ENCODE data around the gene ARSI.
"Not testable (repeated sequence)": the region's sequence is repeated elsewhere in the genome, so short reads cannot be mapped to it uniquely, and the experiment has no call there.

The ARSI gene

DNA sequence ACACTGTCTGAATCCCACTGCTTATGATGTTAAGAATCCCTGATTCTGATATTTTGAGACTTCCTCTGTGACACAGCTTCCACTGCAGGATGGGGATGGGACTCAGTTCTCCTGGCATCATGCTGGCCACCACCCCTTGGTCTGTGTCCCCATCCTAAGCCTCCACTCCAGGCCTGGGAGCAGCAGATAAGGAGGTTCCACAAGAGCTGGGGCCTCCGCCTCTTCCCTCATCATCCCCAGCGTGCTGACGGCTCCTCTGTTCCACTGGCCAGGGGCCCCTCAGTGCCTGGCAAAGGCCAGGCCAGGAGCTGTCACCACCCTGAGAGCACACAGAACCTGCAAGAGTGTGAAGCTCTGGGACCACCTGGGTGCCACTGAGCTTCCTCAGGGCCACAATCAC lies 53.8 kb downstream of the ARSI start:
- H3K4me3 ChIP-seq (ENCODE audit: low read depth, low read length) = no peak overlapping the region

GRCh38 chr5:150248493-150248892 lies 54.2 kb downstream of the ARSI start:
- not testable (repeated sequence) for H3K4me3 ChIP-seq (ENCODE audit: low read depth, low read length)

DNA sequence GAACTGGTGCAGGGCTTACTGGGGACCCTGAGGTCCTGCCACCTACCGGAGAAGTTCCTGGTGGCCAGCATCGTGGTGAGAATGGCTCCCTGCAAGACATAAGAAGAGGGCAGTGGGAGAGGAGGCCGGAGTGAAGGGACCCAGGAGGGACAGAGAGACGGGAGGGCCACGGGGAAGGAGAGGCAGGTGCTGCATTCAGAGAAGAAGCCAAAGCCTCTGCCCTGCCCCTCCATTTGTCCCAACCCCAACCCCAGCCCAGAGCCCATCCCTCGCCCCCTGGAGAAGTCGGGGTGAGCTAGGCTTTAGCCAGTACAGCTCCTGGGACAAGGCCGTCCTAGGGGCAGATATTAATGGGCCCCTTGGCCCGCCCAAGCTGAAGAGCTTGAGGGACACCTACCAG lies 55.0 kb downstream of the ARSI start:
- H3K4me3 ChIP-seq (ENCODE audit: low read depth, low read length) = no peak overlapping the region

DNA sequence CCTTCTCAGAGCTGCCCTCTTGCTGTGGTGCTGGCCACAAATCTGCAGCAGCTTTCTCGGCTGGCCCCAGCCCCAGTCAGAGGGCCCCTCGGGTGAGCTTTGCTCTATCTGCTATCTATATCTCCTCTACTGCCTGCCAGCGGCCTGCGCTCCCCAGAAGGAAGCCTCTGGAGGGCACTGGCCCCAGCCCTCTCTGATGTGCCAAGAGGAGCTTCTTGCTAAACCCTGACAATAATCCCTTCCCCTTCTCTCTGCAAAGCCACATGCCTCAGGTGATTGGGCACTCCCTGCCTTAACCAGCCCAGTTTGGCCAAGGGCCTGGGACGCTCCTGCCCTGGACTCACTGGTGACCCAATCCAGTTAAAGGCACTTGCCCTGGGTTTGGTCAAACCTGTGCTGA lies 55.9 kb downstream of the ARSI start:
- H3K4me3 ChIP-seq (ENCODE audit: low read depth, low read length) = no peak overlapping the region

DNA sequence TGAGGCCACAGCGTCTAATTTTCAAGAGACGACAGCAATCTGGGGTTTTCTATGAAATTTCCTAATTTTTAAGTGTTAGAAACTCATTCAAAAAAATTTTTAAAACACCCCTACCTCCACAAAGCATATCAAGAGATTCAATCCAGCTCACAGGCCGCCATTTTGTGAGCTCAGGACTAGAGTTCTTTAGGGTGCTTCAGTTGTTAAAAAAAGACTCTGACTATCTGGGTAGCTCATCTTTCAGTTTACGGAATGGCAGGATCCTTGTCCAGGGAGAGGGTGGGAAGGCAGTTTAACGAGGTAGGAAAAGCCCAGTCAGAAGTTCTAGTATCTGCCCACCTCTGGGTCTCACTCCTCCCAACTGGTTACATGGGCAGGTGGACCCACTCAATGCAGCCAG lies 56.3 kb downstream of the ARSI start:
- H3K4me3 ChIP-seq (ENCODE audit: low read depth, low read length) = no peak overlapping the region

Data from iPS-11a (cell line).